H9 (cell line): Measurements from ENCODE around the gene MGMT. TPM values are rescaled to one million over a fixed set of nuclear protein-coding genes. Genes with fewer than 3 reads are reported as not detected.

Source experiments
- DNase-seq: peaks from one replicate; pipeline ENCODE4 v3.0.0-alpha.2; 2017
- H2AFZ ChIP-seq: one replicate; pipeline ENCODE4 v1.6.1; 2013; ENCODE audit warnings: mild to moderate bottlenecking, low read length, control low read depth, moderate library complexity
- H2AK5ac ChIP-seq: 2 replicates; pipeline ENCODE4 v1.6.1; 2013; ENCODE audit warnings: low read length, control low read depth, mixed read lengths; ENCODE audit not compliant: insufficient read length
- H2BK120ac ChIP-seq: one replicate; pipeline ENCODE4 v1.6.1; 2013; ENCODE audit warnings: low read depth, mild to moderate bottlenecking, low read length, control low read depth, inconsistent platforms; ENCODE audit not compliant: poor library complexity, severe bottlenecking
- H2BK12ac ChIP-seq: 2 replicates; pipeline ENCODE4 v1.6.1; 2013; ENCODE audit warnings: low read length, control low read depth, mixed read lengths, low read depth; ENCODE audit not compliant: insufficient read length
- H2BK15ac ChIP-seq: 2 replicates; pipeline ENCODE4 v1.6.1; 2013; ENCODE audit warnings: low read depth, low read length, control low read depth
- H2BK20ac ChIP-seq: one replicate; pipeline ENCODE4 v1.6.1; 2013; ENCODE audit warnings: low read depth, mild to moderate bottlenecking, low read length, control low read depth, inconsistent platforms; ENCODE audit not compliant: poor library complexity, severe bottlenecking
- H2BK5ac ChIP-seq: 2 replicates; pipeline ENCODE4 v1.6.1; 2013; ENCODE audit warnings: low read length, control low read depth, mixed read lengths; ENCODE audit not compliant: insufficient read length
- H3K14ac ChIP-seq: 2 replicates; pipeline ENCODE4 v1.6.1; 2013; ENCODE audit warnings: low read length, control low read depth; ENCODE audit not compliant: insufficient read depth
- H3K18ac ChIP-seq: 2 replicates; pipeline ENCODE4 v1.6.1; 2013; ENCODE audit warnings: low read depth, mild to moderate bottlenecking, mixed read lengths, low read length, control low read depth; ENCODE audit not compliant: insufficient read length
- H3K23ac ChIP-seq: 2 replicates; pipeline ENCODE4 v1.6.1; 2013; ENCODE audit warnings: low read length, control low read depth, mixed read lengths, low read depth; ENCODE audit not compliant: insufficient read length
- H3K23me2 ChIP-seq: 2 replicates; pipeline ENCODE4 v1.6.1; 2013; ENCODE audit warnings: low read depth, mild to moderate bottlenecking, mixed read lengths, low read length, control low read depth; ENCODE audit not compliant: insufficient read length, poor library complexity, severe bottlenecking
- H3K27ac ChIP-seq: 2 replicates; pipeline ENCODE4 v1.5.1; 2013; ENCODE audit warnings: low read length, control low read depth, mixed read lengths, low read depth; ENCODE audit not compliant: insufficient read length
- H3K27me3 ChIP-seq: 2 replicates; pipeline ENCODE4 v1.6.1; 2013; ENCODE audit warnings: low read length, control low read depth, inconsistent platforms; ENCODE audit not compliant: insufficient read depth
- H3K4ac ChIP-seq: 2 replicates; pipeline ENCODE4 v1.6.1; 2013; ENCODE audit warnings: low read depth, mild to moderate bottlenecking, control low read depth, inconsistent platforms, low read length, moderate library complexity
- H3K4me1 ChIP-seq: 2 replicates; pipeline ENCODE4 v1.6.1; 2013; ENCODE audit warnings: low read length, control low read depth, inconsistent platforms; ENCODE audit not compliant: insufficient read depth
- H3K4me2 ChIP-seq: 2 replicates; pipeline ENCODE4 v1.6.1; 2013; ENCODE audit warnings: low read length, control low read depth, mixed read lengths; ENCODE audit not compliant: insufficient read length, insufficient read depth
- H3K56ac ChIP-seq: 2 replicates; pipeline ENCODE4 v1.6.1; 2013; ENCODE audit warnings: low read depth, mild to moderate bottlenecking, mixed read lengths, low read length, control low read depth; ENCODE audit not compliant: insufficient read length
- H3K79me1 ChIP-seq: 2 replicates; pipeline ENCODE4 v1.6.1; 2013; ENCODE audit warnings: low read depth, mild to moderate bottlenecking, moderate library complexity, low read length, control low read depth, inconsistent platforms; ENCODE audit not compliant: insufficient read depth, poor library complexity, severe bottlenecking
- H3K79me2 ChIP-seq: 2 replicates; pipeline ENCODE4 v1.6.1; 2013; ENCODE audit warnings: low read length, control low read depth, inconsistent platforms; ENCODE audit not compliant: insufficient read depth
- H3K9ac ChIP-seq: 2 replicates; pipeline ENCODE4 v1.6.1; 2013; ENCODE audit warnings: low read length, control low read depth, mixed read lengths; ENCODE audit not compliant: insufficient read length; ENCODE audit errors: extremely low read depth
- H3K9me3 ChIP-seq: one replicate; pipeline ENCODE4 v1.6.1; 2013; ENCODE audit warnings: low read depth, low read length, inconsistent platforms; ENCODE audit not compliant: control insufficient read depth
- H3T11ph ChIP-seq: one replicate; pipeline ENCODE4 v1.6.1; 2013; ENCODE audit warnings: mild to moderate bottlenecking, low read length, control low read depth, inconsistent platforms
- H4K20me1 ChIP-seq: one replicate; pipeline ENCODE4 v1.6.1; 2013; ENCODE audit not compliant: control insufficient read depth, insufficient read length, insufficient read depth
- H4K5ac ChIP-seq: 2 replicates; pipeline ENCODE4 v1.6.1; 2013; ENCODE audit warnings: low read depth, mild to moderate bottlenecking, mixed read lengths, low read length, control low read depth; ENCODE audit not compliant: insufficient read length
- H4K8ac ChIP-seq: replicated peaks from 2 replicates; pipeline ENCODE4 v1.6.1; 2013; ENCODE audit warnings: low read length, control low read depth, mixed read lengths, low read depth; ENCODE audit not compliant: insufficient read length
- H4K91ac ChIP-seq: 2 replicates; pipeline ENCODE4 v1.6.1; 2013; ENCODE audit warnings: low read depth, mild to moderate bottlenecking, moderate library complexity, mixed read lengths, low read length, control low read depth; ENCODE audit not compliant: insufficient read length
- H3K27ac Mint-ChIP-seq, 3 experiments: 2 replicates in 2 of 3; 3 replicates in 1 of 3; pipeline ENCODE4 v1.8.0; 2020 to 2021; ENCODE audit warnings: mixed read lengths in 3 of 3, mild to moderate bottlenecking in 1 of 3, moderate library complexity in 1 of 3
- H3K27me3 Mint-ChIP-seq: 2 replicates; pipeline ENCODE4 v1.8.0; 2021; ENCODE audit warnings: low read depth, mild to moderate bottlenecking, moderate library complexity, mixed read lengths
- H3K36me3 Mint-ChIP-seq, 3 experiments: 2 replicates in 2 of 3; 3 replicates in 1 of 3; pipeline ENCODE4 v1.8.0; 2020 to 2021; ENCODE audit warnings: low read depth in 3 of 3, mixed read lengths in 3 of 3; ENCODE audit not compliant: insufficient read depth in 1 of 3
- H3K4me1 Mint-ChIP-seq, 2 experiments: 2 replicates each; pipeline ENCODE4 v1.8.0; 2020; ENCODE audit warnings: mixed read lengths in 2 of 2
- H3K4me3 Mint-ChIP-seq, 2 experiments: 2 replicates in 1 of 2; 3 replicates in 1 of 2; pipeline ENCODE4 v1.8.0; 2020 to 2021; ENCODE audit warnings: mild to moderate bottlenecking in 2 of 2, mixed read lengths in 2 of 2, moderate library complexity in 1 of 2
- H3K9me3 Mint-ChIP-seq, 2 experiments: 2 replicates in 1 of 2; 3 replicates in 1 of 2; pipeline ENCODE4 v1.8.0; 2020; ENCODE audit warnings: mild to moderate bottlenecking in 2 of 2, mixed read lengths in 2 of 2, moderate library complexity in 1 of 2
- WGBS: extraction: QIAGEN DNeasy Blood & Tissue Kit; methylation state at CpG from one replicate; pipeline ENCODE4 v1.1.7; 2013; ENCODE audit warnings: missing lambda C conversion rate, low lambda C conversion rate, mixed read lengths; ENCODE audit not compliant: insufficient read length; ENCODE audit errors: extremely low coverage; 5-methylcytosine and 5-hydroxymethylcytosine counted together
- total RNA-seq: library from RNA; stranded (reverse); gene quantifications from 2 replicates; pipeline ENCODE4 v1.2.1, GENCODE V29; 2021
- TF ChIP-seq, protein P1 (sequence below): fragments of 200-600 bp; sonication (generic); conservative IDR thresholded peaks from 3 replicates; pipeline ENCODE4 v1.8.0; 2021; ENCODE audit warnings: antibody characterized with exemption, mild to moderate bottlenecking

The MGMT gene
- total RNA-seq, 1 experiment from 2014 or later, result 18.4 TPM

- no peak overlapping the region for H4K91ac ChIP-seq
- no peak overlapping the region for H2BK15ac ChIP-seq
- no peak overlapping the region for H4K8ac ChIP-seq
- no peak overlapping the region for H3K4me3 Mint-ChIP-seq
- no peaks in the 10 kb centered on the region for H3K9me3 ChIP-seq
- no peak overlapping the region for H3K23ac ChIP-seq
- no peak overlapping the region for H3K27ac ChIP-seq
- H3K4me2 ChIP-seq, result no peak overlapping the region
- H2BK120ac ChIP-seq, result no peak overlapping the region
- H3K9me3 Mint-ChIP-seq, result peaks cover 0 to 3% of the 10 kb centered on the region in 2 experiments; a peak in 1 of 5 replicates
- H3K36me3 Mint-ChIP-seq, result no peaks in the 10 kb centered on the region; a peak in 1 of 7 replicates
- no peak overlapping the region for H2BK20ac ChIP-seq
- no peak overlapping the region for H3K14ac ChIP-seq
- no peaks in the 10 kb centered on the region for H3K4me1 Mint-ChIP-seq
- H3K4ac ChIP-seq, result no peak overlapping the region
- H2AFZ ChIP-seq, result no peak overlapping the region
- H2BK5ac ChIP-seq, result no peak overlapping the region
- no peaks in the 10 kb centered on the region for H3K27me3 ChIP-seq
- no peak overlapping the region for H3T11ph ChIP-seq
- H3K27ac Mint-ChIP-seq, result no peak overlapping the region
- H3K27me3 Mint-ChIP-seq, result no peaks in the 10 kb centered on the region
- H2AK5ac ChIP-seq, result no peak overlapping the region
- no peak overlapping the region for H3K18ac ChIP-seq
- H3K79me2 ChIP-seq, result no peaks in the 10 kb centered on the region
- H3K9ac ChIP-seq, result no peak overlapping the region
- H3K23me2 ChIP-seq, result no peaks in the 10 kb centered on the region
- H4K5ac ChIP-seq, result no peak overlapping the region
- no peak overlapping the region for H2BK12ac ChIP-seq
- no CpG with 5 or more reads among the region's 10 CpGs for WGBS
- DNase-seq, result no peak
- no peaks in the 10 kb centered on the region for H3K4me1 ChIP-seq
- H3K56ac ChIP-seq, result no peak overlapping the region
- no peaks in the 10 kb centered on the region for H3K79me1 ChIP-seq
- no peaks in the 10 kb centered on the region for H4K20me1 ChIP-seq
- TF ChIP-seq, protein P1, sequence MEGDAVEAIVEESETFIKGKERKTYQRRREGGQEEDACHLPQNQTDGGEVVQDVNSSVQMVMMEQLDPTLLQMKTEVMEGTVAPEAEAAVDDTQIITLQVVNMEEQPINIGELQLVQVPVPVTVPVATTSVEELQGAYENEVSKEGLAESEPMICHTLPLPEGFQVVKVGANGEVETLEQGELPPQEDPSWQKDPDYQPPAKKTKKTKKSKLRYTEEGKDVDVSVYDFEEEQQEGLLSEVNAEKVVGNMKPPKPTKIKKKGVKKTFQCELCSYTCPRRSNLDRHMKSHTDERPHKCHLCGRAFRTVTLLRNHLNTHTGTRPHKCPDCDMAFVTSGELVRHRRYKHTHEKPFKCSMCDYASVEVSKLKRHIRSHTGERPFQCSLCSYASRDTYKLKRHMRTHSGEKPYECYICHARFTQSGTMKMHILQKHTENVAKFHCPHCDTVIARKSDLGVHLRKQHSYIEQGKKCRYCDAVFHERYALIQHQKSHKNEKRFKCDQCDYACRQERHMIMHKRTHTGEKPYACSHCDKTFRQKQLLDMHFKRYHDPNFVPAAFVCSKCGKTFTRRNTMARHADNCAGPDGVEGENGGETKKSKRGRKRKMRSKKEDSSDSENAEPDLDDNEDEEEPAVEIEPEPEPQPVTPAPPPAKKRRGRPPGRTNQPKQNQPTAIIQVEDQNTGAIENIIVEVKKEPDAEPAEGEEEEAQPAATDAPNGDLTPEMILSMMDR, result no peak
Observed at GRCh38 chr10:129788215-129788614, 321.2 kb downstream of the MGMT start.
